NCI-H82 (cell line): ENCODE data around the gene PLA2G4D.

Experiments used
- DNase-seq: peaks from one replicate; lab custom pipeline; 2025; lab: John Stamatoyannopoulos, UW

PLA2G4D gene

DNA sequence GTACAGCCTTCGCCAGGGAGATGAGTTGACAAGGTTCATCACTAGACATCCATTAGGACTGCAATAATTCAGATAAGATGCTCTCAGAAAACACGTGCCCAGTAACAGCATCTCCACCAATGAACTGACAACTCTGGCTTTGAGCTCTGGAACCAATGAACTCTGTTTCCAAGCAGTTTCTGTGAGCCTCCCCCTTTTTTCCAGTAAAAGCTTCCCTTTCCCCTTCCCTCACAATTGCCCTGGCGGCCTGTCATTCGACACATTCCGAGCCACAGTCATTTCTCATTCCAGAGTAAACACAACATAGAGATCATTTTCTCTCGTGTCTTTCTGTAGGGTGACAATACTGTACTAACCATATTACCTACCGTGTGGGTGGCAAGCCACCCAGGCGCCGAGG is 3.6 kb downstream of the PLA2G4D start:
- DNase-seq, result no peak

DNA sequence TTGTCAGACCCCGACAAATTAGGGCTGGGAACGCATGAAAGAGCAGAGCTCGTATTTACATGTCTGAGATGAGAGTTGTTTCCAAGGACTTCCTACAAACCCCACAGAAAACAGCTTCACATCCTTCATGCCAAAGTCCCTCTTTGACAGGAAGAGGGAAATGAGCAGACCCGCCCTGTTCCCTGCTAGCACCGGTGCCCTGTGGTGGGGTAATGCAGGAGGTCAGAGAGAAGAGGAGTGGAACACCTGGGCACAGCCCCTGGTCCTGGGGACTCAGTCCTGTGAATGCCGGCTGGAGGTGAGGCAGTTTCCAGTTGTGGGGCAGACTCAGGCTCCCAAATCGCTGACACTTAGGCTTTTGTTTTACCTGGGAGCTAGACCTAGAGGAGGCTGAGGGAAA is 4.0 kb downstream of the PLA2G4D start:
- no peak for DNase-seq

DNA sequence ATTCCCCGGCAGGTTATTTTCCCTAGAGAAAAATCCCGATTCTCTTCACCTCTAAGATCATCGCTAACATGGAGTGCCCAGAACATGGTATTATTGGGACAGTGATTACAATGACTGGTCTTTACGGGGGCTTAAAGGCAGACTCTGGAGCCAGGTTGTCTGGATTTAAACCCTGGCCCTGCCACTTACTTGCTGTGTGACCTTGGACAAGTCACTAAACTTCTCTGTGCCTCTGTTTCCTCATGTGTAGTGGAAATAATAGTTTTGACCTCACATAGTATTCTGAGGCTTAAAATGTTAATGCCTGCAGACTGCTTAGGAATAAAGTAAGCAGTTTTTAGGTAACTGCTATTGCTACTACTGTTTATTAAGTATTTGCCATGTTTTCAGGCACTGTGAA is 4.4 kb downstream of the PLA2G4D start:
- no peak for DNase-seq

DNA sequence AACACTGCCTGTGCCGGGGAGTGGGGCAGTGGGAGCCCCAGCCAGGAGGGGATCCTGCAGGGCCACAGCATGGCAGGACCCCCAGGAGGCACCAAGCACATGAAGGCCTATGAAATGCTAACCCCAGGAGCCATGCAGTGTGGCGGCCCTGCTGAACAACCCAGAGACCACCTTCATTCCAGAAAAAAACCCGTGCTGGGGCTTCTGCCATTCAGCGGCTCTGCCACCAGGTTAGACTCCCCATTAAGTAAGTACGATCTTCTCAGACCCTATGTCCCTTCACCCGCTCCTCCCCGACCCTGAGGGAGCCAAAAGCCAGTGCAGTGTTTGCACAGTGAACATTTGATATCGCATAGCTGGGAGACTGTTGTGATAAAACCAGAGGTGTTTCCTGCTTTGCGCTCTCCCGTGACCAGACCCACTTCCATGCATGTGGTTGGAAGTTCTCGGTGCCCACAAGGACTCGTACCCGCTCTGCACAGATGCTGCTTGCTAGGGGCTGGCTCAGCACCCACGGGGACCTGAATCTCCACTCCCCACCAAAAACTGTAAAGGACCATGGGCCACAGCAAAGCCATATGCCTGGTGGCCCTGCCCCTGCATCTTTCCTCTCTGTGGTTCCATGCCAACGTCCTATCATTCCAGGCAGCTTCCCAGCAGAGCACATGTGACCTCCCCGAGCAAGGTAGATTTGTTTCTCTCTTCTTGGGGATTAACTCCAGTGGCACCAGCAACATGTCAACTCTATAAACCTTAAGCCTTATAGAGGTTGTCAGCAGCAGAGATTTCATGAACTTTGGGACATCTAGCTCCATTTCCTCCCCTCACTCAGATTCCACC is 5.3 kb downstream of the PLA2G4D start:
- DNase-seq, result peak; percentile 37

DNA sequence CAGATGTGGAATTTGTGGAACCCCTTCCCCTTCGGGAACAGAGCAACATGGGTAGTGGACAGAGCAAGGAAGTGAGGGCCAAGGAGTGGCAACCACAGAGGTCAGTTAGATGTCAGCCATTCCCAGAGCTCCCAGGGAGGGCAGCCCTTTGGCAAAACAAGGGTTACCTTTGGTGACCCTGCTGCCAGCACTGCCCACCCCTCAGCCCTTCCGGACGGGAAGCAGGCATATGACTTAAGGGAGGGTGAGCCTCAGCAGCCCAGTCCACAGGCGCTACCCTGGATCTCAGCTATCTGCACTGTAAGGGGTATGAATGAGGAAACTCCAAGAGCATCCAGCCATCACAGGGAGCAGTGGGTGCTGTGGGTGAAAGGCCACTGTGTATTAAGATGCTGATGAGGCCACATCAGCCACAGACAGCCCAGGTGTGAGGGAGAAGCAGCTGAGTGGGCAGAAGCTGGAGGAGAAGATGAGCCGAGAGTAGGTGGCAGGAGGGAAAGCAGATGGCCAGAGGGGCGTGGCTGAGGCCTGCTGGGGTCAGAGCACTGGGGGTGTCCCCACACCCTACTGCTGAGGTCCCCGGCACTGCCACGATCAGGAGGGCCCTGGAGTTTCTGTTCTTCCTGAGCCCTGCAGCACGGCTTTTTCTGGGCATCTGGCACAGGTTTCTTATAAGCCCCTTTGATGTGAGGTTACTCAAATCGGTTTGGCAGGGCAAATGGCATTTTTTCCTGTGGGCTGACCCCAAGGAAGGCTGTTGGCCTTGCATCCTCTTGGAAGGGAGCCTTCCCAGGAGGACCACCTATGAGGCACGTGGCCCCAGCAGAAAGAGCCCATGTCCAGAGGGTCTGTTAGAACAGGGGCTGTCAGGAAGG is 6.2 kb downstream of the PLA2G4D start:
- peak; percentile 42 for DNase-seq

DNA sequence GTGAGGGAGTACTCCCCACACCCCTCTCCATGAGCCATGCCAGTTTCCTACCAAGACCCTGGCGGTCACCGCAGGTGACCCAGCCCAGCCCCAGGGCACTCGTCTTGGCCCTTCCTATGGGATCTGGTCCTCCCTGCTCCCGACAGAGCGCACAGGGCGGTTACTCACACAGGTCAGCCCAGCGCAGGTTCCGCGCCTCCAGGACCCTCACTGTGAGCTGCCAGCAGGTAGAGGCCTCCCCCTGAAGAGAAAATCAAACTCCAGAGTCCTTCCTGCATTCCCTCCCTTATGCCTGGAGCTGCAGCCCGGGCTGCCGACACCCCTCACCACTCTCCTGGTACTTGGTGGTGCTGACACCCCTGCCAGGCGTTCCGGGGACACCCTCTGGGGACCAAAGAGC is 6.9 kb downstream of the PLA2G4D start:
- DNase-seq, result no peak

DNA sequence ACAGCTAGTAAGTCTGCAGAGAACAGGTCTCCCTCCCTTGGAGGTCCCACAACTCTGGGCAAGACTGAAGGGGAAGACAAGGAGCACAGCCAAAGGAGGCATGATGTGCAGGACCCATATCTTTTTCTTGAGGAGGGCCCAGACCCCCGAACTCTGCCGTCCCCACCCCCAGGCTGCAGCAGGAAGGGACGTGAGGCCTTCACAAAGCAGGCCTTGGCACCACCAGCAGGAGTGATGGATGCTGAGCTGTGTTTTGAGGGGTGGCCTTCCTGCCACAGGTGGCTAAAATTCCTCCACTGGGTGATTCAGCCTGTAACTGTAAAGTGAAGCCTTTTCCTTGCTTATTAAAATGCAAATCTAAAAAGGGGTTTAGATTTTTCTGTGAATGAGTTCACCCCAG is 8.6 kb downstream of the PLA2G4D start:
- DNase-seq, result no peak

DNA sequence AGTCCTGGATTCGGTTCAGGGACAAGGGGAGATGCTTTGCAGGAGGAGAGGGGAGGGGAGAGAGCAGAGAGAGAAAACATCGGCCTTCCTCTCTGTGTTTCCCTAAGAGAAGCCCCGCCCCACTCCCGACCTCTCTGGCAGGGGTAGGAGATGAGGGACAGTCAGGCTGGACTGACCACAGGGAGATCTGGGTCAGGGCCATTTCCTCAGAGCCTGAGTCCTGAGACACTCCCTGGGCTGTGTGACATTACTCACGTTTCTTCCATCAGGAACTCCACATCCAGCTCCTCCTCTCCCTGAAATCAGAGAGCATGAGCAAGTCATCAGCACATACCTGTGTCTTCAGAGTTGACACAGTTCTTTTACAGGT is 9.1 kb downstream of the PLA2G4D start:
- DNase-seq, result no peak

DNA sequence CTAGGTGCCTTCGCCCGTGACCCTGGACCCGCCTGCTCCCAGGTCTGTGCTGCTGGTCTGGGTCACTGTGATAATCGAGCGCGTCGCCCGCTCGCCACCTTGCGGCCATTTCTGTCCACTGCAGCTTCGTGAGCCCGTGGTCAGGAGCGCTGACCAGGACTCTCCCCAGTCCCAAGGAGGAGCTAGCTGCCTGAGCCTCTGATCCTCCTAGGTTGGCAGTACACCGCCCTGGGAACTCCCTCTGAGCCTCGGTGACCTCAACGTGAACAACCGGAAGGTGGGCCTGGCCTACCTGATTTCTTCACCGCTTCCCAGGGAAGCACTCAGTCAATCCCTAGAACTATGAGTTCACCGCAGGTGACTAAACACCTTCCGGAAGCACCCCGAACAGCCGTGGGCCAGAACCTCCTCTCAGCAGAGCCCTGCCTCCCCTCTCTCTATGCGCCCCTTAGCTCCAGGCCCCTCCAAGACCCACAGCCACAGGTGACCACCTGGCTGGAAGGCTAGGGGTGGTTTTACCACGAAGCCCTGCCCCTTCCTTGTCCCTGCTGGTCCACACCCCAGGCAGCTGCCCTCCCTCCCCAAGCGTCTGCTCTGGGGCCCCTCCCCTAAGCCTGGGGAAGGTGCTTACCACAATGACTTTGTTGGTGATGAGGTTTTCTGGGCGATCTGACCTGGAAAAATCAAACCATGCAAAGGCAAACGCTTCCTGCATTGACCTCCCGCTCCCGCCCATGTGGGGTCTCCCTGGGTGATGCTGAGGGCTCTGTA is 9.7 kb downstream of the PLA2G4D start:
- DNase-seq, result peak; percentile 64

DNA sequence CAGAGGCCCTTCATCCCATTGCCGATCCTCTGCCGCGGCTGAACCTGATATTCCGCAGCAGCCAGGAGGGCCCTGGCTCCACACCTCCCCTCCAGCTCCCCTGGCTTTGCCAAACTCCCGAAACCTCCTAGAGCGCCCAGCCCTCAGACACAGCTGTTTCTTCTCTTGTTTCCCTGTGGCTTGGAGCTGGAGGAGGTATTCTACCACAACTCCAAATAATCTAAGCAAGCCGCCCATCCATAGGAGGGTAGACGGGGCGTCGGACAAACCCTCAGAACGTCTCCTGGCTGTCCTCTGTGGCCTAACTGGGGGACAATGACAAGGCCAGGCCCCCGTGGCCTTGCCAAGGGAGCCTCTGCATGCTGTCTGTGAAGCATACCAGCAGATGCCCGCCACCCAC is 10.4 kb downstream of the PLA2G4D start:
- no peak for DNase-seq

DNA sequence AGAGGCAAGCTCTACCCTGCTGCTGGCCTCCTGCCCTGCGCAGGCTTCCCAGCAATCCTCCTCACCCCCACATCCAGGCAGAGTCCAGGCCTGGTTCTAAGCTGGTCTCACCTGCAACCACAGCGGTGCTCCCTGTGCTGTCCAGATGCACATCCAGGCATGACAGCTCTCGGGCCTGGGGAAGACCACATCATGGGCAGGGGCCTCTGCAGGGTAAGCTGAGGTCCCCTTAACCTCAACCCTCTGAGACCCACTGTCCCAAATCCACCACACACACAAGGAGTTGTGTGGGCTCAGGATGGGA is 10.8 kb downstream of the PLA2G4D start:
- DNase-seq, result no peak

DNA sequence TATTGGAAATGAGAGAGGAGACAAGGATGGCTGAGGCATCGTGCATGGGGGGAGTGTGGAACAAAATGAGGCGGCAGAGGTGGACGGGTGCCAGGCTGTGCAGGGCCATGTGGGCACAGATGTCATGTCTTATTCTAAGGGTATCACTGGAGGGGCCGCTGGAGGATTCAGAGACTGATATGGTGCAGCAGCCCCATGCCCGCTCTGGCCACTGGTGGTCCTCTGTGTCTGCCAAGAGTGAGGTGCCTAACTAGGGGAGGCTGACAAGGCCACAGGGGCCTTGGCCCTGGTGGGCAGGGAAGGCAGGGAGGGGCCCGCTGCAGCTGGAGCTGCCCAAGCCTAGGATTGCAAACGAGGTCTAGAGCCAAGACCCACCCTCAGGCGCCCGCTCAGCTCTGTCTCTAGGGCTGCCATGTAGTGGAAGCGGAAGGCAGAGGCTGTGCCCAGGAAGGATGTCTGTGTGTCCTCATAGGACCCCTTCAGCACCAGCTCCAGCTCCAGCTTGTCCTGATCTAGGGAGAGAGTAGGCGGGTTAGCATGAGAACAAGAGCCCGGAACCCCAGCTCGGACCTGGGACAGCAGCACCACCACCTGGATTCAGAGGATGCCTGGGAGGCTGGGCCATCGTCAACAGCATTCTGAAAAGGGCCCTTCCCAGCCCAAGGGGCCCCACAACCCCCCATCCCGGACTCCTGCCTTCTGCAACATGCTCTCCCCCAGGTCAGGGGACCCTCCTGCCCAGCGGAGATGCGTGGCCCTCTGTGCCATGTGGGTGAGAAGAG is 11.3 kb downstream of the PLA2G4D start:
- no peak for DNase-seq

DNA sequence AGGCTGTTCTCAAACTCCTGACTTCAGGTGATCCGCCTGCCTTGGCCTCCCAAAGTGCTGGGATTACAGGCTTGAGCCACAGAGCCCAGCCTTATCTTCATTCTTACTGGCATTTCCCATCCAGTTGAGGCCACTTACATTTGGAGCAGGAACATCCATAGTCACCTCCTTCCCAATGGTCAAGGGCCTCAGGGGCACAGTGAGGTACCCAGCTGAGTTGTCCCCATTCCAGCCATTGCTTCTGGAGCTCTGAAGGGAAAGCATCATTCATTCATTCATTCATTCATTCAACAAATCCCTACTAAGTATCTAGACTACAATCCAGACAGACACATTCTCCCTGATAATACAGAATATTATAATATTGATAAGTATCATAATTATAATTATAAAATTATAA is 12.2 kb downstream of the PLA2G4D start:
- DNase-seq, result no peak

DNA sequence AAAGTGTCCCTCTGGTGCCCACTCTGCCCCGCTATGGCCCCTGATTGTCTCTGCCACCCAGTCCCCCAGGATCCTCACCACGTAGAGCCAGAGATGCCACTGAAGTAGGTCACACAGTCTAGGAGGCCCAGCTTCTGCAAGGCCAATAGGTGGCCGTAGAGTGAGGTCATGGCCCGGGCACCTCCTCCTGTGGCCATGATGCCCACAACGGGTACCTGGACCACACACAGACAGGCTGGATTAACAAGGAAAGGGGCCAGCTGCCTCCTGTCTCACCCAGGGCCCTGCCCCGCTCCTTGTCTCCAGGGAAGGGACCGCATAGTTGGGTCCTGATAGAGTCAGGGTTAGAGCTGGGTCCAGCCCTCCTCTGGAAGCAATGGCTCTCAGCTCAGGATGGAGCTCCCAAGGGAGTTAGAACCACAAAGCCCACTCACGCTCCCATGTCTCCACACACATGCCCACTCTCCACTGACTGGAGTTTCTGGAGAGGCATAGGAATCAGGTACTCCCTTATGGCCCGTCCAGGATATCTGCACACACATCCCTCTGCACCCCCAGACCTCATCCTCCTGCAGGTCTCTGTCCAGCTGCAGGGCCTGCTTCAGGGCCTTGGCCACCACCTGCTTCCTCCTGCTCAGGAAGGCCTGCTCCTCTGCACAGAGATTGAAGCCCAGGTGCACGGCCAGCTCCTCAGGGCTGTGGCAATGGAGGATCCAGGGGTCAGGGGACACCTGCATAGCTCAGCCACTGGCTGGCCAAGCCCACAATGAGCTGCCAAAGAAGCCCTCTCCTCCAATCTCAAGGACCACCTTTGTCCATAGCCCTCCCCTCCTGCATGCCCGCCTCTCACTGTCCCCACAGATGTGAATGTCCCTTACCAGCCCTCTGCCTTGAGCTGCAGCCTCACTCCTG is 13.2 kb downstream of the PLA2G4D start:
- DNase-seq, result no peak

DNA sequence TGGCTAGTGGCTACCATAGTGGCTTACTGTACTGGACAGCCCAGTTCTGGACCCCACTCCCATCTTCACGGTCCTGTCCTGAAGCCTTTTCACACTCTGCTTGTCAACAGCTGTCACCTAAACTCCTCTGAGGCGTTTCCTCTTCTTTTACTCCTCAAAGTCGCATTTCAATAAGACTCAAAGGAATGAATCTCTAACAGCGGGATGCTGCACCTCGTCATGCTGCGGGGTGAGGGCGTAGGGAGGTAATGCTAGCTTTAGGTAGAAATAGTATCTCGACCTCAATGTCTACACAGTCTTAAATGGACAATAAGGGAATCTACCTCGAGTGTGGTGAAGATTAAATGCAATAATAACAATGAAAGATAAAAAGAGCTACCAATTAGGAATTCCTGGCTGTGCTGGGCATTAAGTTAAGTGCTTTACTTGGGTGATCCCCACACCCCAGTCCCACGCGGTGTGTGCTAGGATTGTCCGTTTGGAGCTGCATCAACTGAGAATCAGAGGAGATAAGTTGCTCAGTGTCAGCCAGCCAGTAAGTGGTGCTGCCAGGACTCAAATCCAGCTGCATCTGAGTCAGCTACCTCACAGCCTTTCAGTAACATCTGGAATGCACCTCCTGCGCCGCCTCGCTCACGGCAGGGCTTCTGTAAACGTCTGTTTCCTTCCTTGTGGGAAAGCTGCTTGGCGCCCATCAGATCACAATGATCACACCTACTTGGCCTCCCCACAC is 14.0 kb downstream of the PLA2G4D start:
- DNase-seq, result peak; percentile 13

DNA sequence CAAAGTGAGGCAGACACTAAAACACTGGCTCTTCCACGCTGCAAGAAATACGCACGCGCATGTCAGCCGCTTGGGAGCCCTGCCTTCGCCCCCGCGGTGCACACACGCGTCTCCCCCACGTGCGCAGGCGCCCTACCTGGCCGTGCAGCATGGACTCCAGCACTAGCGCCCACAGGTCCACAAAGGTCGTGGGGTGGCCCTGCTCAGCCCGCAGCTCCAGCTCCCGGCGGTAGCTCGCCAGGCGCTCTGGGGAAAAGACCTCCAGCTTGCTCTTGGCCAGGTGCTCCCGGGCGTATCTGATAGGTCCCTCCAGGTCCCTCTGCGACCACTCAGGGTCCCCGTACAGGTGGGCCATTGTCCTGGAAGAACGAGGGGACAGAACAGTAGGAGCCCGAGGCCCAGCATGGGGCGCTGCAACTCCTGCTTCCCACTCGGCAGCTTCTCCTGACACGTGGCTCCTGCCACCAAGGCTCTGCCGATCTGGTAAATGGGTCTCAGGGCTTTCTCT is 14.9 kb downstream of the PLA2G4D start:
- DNase-seq, result no peak

DNA sequence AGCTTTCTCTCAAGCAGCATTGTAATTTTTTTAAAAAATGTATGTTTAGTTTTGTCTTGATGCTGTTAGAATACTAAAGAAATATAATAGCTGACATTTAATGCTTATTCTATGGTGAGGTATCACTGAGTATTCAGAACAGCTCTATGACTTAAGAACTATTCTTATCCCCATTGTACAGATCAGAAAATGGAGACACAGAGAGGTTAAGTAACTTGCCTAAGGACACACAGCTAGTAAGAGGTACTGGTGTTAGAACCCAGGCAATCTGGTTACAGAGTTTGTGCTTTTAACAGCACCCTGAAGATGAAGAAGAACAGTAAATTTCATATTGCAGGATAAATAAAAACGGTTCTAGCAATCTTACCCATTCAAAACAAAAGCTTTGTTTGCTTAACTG is 15.5 kb downstream of the PLA2G4D start:
- DNase-seq, result no peak

DNA sequence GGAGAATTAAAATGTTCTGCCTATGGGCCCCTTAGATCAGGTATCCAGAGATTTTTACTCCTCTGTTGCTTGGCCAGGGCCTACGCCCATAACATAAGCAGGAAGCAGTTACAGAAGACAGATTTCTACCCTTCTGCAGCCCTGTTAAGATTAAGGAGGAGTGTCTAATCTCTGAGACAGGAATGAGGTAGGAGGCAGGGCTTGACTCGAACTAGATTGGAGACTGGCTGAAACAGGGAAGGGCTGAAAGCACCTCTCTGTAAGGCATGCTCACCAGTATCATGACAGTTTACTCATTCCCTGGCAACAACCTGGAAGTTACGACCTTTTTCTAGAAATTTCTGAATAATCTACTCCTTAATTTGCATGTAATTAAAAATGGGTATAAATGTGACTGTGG is 16.7 kb downstream of the PLA2G4D start:
- peak; percentile 43 for DNase-seq

DNA sequence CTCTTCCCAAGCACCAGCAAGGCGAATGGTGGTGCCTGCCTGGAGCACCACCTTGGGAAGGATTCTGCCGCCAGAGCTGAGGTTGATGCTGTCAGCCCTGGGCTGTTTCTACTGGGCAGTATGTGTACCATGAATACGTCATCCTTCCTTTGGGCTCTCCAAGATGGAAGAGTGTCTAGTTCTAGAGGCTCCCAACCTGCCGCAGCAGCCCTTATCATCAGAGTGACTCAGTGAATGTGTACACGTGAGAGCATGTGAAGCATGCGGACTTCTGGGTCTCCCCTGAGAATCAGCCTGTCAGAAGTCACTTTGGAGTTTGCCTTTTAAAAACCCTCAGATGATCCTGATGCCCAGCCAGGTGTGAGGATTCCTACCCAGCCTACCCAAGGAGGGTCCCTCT is 20.9 kb downstream of the PLA2G4D start:
- no peak for DNase-seq

DNA sequence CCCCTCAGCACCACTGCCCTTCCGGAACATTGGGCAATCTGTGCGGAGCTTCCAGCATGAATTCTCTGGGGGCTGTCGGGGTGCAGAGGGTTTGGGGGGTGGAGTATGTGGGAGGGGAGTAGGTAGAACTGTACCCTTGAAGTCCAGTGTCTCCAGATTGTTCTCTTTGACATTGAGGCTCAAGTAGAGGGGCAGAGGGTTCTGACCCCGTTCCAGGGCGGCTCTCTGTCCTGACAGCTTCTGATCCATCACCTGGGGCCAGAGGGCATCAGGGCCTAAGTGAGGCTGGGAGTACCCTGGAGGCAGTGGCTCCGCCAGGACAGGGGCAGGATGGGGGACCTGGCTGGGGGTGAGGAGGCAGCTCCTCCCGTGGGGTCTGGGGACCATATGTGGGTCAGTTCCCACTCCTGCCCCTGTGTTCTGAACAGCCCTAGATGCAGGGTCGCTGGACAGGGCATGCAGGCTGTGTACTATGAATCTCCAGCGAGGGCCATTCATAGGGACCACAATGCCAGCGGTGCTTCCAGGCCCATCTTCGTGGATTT is 22.1 kb downstream of the PLA2G4D start:
- DNase-seq, result no peak
